H1 (cell line): ENCODE measurements around the gene ENTR1. TPM values are rescaled to one million over a fixed set of nuclear protein-coding genes. Genes with fewer than 3 reads are reported as not detected.
A peak's percentile ranks its signal among the peaks of the same experiment; 100 is the strongest.

Experiments
- CTCF ChIA-PET: fragments of 300-600 bp; sonication (Branson Sonifier 250); formaldehyde crosslinking; loops from one replicate; lab custom pipeline; 2021; ENCODE audit not compliant: partially characterized antibody; lab: Charles Lee
- POLR2A ChIA-PET: fragments of 300-600 bp; sonication (Branson Sonifier 250); formaldehyde crosslinking; loops from one replicate; lab custom pipeline; 2021; ENCODE audit warnings: inconsistent platforms; ENCODE audit not compliant: partially characterized antibody; lab: Charles Lee
- DNase-seq, 2 experiments: peaks; one replicate each; pipeline versions ENCODE4 v3.0.0 to v3.0.0-alpha.2; 2010 to 2022; ENCODE audit warnings: low spot score in 2 of 2, low read depth in 1 of 2, mixed read lengths in 1 of 2
- FAIRE-seq: peaks from 2 replicates; lab custom pipeline; 2011; peaks lifted over from hg19 to GRCh38; lab: Jason Lieb, UNC
- H2AFZ ChIP-seq: 2 replicates; pipeline ENCODE4 v1.8.1; 2012; ENCODE audit warnings: low read length, inconsistent platforms
- H2AK5ac ChIP-seq: 2 replicates; pipeline ENCODE4 v1.6.1; 2013; ENCODE audit warnings: low read depth, low read length
- H2BK120ac ChIP-seq: replicated peaks from 2 replicates; pipeline ENCODE3; 2013; ENCODE audit warnings: low read depth, low read length, inconsistent platforms
- H2BK12ac ChIP-seq: 2 replicates; pipeline ENCODE4 v1.6.1; 2013; ENCODE audit warnings: low read depth, low read length
- H2BK15ac ChIP-seq: 2 replicates; pipeline ENCODE4 v1.6.1; 2013; ENCODE audit warnings: low read length
- H2BK20ac ChIP-seq: 2 replicates; pipeline ENCODE4 v1.6.1; 2013; ENCODE audit warnings: low read length
- H2BK5ac ChIP-seq: 2 replicates; pipeline ENCODE4 v1.6.1; 2013; ENCODE audit warnings: low read depth, low read length
- H3K14ac ChIP-seq: 2 replicates; pipeline ENCODE4 v1.6.1; 2013; ENCODE audit warnings: inconsistent platforms; ENCODE audit not compliant: insufficient read length
- H3K18ac ChIP-seq: 2 replicates; pipeline ENCODE4 v1.6.1; 2013; ENCODE audit warnings: low read length; ENCODE audit errors: extremely low read depth
- H3K23ac ChIP-seq: 2 replicates; pipeline ENCODE4 v1.6.1; 2013; ENCODE audit warnings: inconsistent platforms; ENCODE audit not compliant: insufficient read length
- H3K23me2 ChIP-seq: 2 replicates; pipeline ENCODE4 v1.6.1; 2013; ENCODE audit warnings: low read depth, low read length
- H3K27ac ChIP-seq: 2 replicates; pipeline ENCODE4 v1.6.1; 2011; ENCODE audit warnings: low read depth, low read length, inconsistent platforms
- H3K27me3 ChIP-seq, 4 experiments: replicated peaks in 1 of 4; 1 replicate in 1 of 4; 2 replicates in 3 of 4; pipeline versions ENCODE4 v1.6.1 to v1.8.1; 2011 to 2013; ENCODE audit warnings: low read length in 3 of 4, mild to moderate bottlenecking in 3 of 4, inconsistent platforms in 2 of 4, mixed read lengths in 2 of 4, moderate library complexity in 1 of 4; ENCODE audit not compliant: control insufficient read depth in 3 of 4, insufficient read depth in 3 of 4; ENCODE audit errors: extremely low read depth in 1 of 4
- H3K36me3 ChIP-seq, 4 experiments: 2 replicates each; pipeline versions ENCODE4 v1.6.1 to v1.8.1; 2011 to 2013; ENCODE audit warnings: mild to moderate bottlenecking in 4 of 4, low read length in 3 of 4, moderate library complexity in 2 of 4, control low read depth in 1 of 4, inconsistent platforms in 1 of 4; ENCODE audit not compliant: insufficient read depth in 4 of 4, control insufficient read depth in 2 of 4
- H3K4ac ChIP-seq: replicated peaks from 2 replicates; pipeline ENCODE3; 2013; ENCODE audit warnings: low read length, low read depth, mixed read lengths, inconsistent platforms; ENCODE audit not compliant: insufficient read length
- H3K4me1 ChIP-seq, 4 experiments: replicated peaks in 1 of 4; 1 replicate in 1 of 4; 2 replicates in 3 of 4; pipeline versions ENCODE4 v1.6.1 to v1.8.1; 2011 to 2013; ENCODE audit warnings: low read length in 3 of 4, inconsistent platforms in 2 of 4, mixed read lengths in 1 of 4; ENCODE audit not compliant: insufficient read depth in 4 of 4, control insufficient read depth in 3 of 4
- H3K4me2 ChIP-seq, 2 experiments: 2 replicates each; pipeline versions ENCODE4 v1.6.1 to v1.8.1; 2011 to 2013; ENCODE audit warnings: low read depth in 2 of 2, low read length in 2 of 2, control low read depth in 1 of 2, inconsistent platforms in 1 of 2, mild to moderate bottlenecking in 1 of 2; ENCODE audit not compliant: insufficient read depth in 1 of 2
- H3K4me3 ChIP-seq, 4 experiments: fragments of 200-600, 300-600 bp in 1 of 4; sonication (generic), shearing (Covaris generic), sonication (Bioruptor Twin) in 1 of 4; 2 replicates each; pipeline versions ENCODE4 v1.5.1 to v1.8.1; 2011 to 2016; ENCODE audit warnings: low read length in 4 of 4, low read depth in 3 of 4, control low read depth in 2 of 4, inconsistent platforms in 2 of 4, mild to moderate bottlenecking in 2 of 4, mixed read lengths in 1 of 4, moderate library complexity in 1 of 4; ENCODE audit not compliant: insufficient read depth in 2 of 4; ENCODE audit errors: extremely low read depth in 1 of 4
- H3K56ac ChIP-seq: replicated peaks from 2 replicates; pipeline ENCODE3; 2013; ENCODE audit warnings: low read depth, mild to moderate bottlenecking, mixed read lengths, low read length, inconsistent platforms; ENCODE audit not compliant: insufficient read length
- H3K79me1 ChIP-seq: 2 replicates; pipeline ENCODE4 v1.6.1; 2013; ENCODE audit warnings: low read depth, low read length, control low read depth
- H3K79me2 ChIP-seq, 2 experiments: 2 replicates each; pipeline versions ENCODE4 v1.6.1 to v1.8.1; 2012 to 2013; ENCODE audit warnings: low read length in 2 of 2, mild to moderate bottlenecking in 2 of 2, inconsistent platforms in 1 of 2; ENCODE audit not compliant: insufficient read depth in 2 of 2, control insufficient read depth in 1 of 2
- H3K9ac ChIP-seq, 4 experiments: replicated peaks in 1 of 4; 1 replicate in 1 of 4; 2 replicates in 3 of 4; pipeline versions ENCODE4 v1.6.1 to v1.8.1; 2011 to 2013; ENCODE audit warnings: low read depth in 3 of 4, low read length in 3 of 4, control low read depth in 2 of 4, mild to moderate bottlenecking in 2 of 4, moderate library complexity in 2 of 4, inconsistent platforms in 1 of 4; ENCODE audit errors: extremely low read depth in 1 of 4
- H3K9me3 ChIP-seq, 2 experiments: 2 replicates each; pipeline versions ENCODE4 v1.6.1 to v1.8.1; 2012 to 2013; ENCODE audit warnings: mild to moderate bottlenecking in 2 of 2, moderate library complexity in 2 of 2, control low read depth in 1 of 2, inconsistent platforms in 1 of 2, low read depth in 1 of 2, low read length in 1 of 2, mixed read lengths in 1 of 2; ENCODE audit not compliant: insufficient read depth in 2 of 2
- H4K20me1 ChIP-seq, 2 experiments: replicated peaks in 1 of 2; 2 replicates each; pipeline versions ENCODE3 to v1.8.1; 2011 to 2013; ENCODE audit warnings: inconsistent platforms in 2 of 2, low read length in 2 of 2, mild to moderate bottlenecking in 1 of 2; ENCODE audit not compliant: insufficient read depth in 2 of 2, control insufficient read depth in 1 of 2
- H4K5ac ChIP-seq: 2 replicates; pipeline ENCODE4 v1.6.1; 2013; ENCODE audit warnings: low read length, low read depth, mixed read lengths, inconsistent platforms; ENCODE audit not compliant: insufficient read length
- H4K8ac ChIP-seq: 2 replicates; pipeline ENCODE4 v1.8.0; 2013; ENCODE audit warnings: mild to moderate bottlenecking, moderate library complexity, low read length, inconsistent platforms; ENCODE audit not compliant: insufficient read depth; ENCODE audit errors: extremely low read depth
- H4K91ac ChIP-seq: replicated peaks from 2 replicates; pipeline ENCODE3; 2013; ENCODE audit warnings: low read length, mixed read lengths, inconsistent platforms; ENCODE audit not compliant: insufficient read length
- RAD21 ChIP-seq, 2 experiments: IDR thresholded peaks in 1 of 2; conservative IDR thresholded peaks in 1 of 2; 2 replicates each; pipeline ENCODE4 v1.6.1; 2011; ENCODE audit warnings: low read depth in 2 of 2, low read length in 2 of 2, improper control_type of control experiment in 1 of 2, inconsistent platforms in 1 of 2, mild to moderate bottlenecking in 1 of 2, moderate library complexity in 1 of 2
- SP4 ChIP-seq: IDR thresholded peaks from 2 replicates; pipeline ENCODE4 v1.6.1; 2012; ENCODE audit warnings: low read length, inconsistent platforms
- WGBS, 2 experiments: shearing (Covaris generic) in 1 of 2; methylation state at CpG; one replicate each; pipeline versions ENCODE4 v1.1.6 to v1.1.7; 2013 to 2015; ENCODE audit warnings: low lambda C conversion rate in 2 of 2, mixed read lengths in 2 of 2, inconsistent platforms in 1 of 2, low coverage in 1 of 2, missing lambda C conversion rate in 1 of 2; ENCODE audit not compliant: insufficient replicate concordance in 2 of 2, insufficient coverage in 1 of 2, insufficient read length in 1 of 2; ENCODE audit errors: extremely low coverage in 1 of 2, missing lambda C conversion rate in 1 of 2; 5-methylcytosine and 5-hydroxymethylcytosine counted together
- polyA plus RNA-seq, 7 experiments: library from polyadenylated mRNA; depleted of rRNA in 3 of 7; stranded (reverse) in 5 of 7; unstranded in 2 of 7; fragments of >200 nt in 5 of 7; fragments of 200-250 nt in 2 of 7; gene quantifications; 1 replicate in 5 of 7; 2 replicates in 1 of 7; 4 replicates in 1 of 7; pipeline versions ENCODE4 v1.2.1 to v1.2.3, GENCODE V29; 2011 to 2013; ENCODE audit warnings: missing spikeins in 2 of 7, mixed read lengths in 2 of 7
- total RNA-seq: library from RNA; stranded (reverse); fragmentation: NEBNext Ultra II Directional; extraction: Animal tissue kit (Norgen Biotek cat#: 25700); gene quantifications from 2 replicates; pipeline ENCODE4 v1.2.1, GENCODE V29; 2021

The ENTR1 gene
- total and polyA plus RNA-seq, 2 of the 8 experiments (the other 6 are each of a cell fraction or from before 2014, with no cell fraction given), result 65.2 to 102 TPM

DNA sequence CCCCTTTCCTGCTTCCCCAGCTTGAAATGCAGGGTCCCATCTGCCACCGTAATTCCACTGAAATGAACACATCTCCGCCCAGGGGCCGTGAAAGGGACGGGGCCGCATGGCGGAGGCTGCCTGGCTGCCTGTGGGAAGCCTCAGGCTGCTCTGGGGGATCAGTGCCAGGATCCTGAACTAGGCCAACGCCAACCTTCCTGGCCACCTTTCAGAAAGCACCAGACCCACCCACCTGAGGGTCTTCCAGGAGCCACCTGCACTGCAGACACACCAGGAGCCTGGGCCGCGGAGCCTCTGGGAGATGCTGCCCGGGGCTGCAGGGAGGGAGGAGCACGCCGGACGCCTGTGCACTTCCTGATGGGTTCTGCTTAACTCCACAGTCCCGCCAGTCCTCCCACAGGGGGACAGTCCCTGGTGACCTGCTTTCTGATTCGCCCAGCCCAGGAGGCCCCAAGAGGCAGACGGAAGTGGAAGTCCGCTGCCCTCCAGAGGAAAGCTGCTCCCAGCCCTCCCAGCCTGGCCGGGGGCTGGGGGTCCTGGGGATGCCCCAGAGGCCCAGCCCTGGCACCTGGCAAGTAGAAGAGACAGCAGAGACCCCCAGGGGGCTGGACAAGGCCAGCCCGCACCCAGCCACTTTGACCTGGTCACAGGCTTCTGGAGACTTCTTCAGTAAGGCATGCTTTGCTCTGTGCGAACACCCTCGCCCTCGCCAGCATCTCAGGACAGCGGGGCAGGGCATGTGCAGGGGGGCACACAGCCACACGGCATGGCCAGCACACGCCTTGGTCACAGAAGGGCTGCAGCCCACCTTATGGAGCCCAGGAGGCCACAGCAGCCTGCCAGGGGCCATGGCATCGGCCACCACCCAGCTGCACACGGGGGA lies 36.9 kb downstream of the ENTR1 start, which contains the start of gene CARD9:
CARD9 (minus strand) TSS at position 370 of the 883 bp plus-strand sequence. CDS start 1,591 bp downstream, outside the sequence.
- Histone ChIP-seq H3K23ac (no peak within 1 kb of the TSS), H3K56ac (peak within 1 kb of the TSS; percentile 23), H3K14ac (no peak within 1 kb of the TSS), H3K9me3 (no peaks in the 10 kb centered on the region), H3K4me1 (no peaks in the 10 kb centered on the region), H2BK12ac (no peak within 1 kb of the TSS), H2AK5ac (no peak within 1 kb of the TSS), H3K18ac (no peak within 1 kb of the TSS), H3K4ac (no peak within 1 kb of the TSS), H3K36me3 (peaks cover 0 to 5% (median 0%) of the 10 kb centered on the region in 4 experiments; a peak in 4 of 8 replicates), H2BK120ac (no peak within 1 kb of the TSS), H3K79me1 (no peaks in the 10 kb centered on the region), H3K9ac (no peak within 1 kb of the TSS), H4K5ac (no peak within 1 kb of the TSS), H3K79me2 (no peaks in the 10 kb centered on the region), H3K4me3 (no peak within 1 kb of the TSS), H3K4me2 (no peak within 1 kb of the TSS), H2BK20ac (no peak within 1 kb of the TSS), H3K27me3 (no peaks in the 10 kb centered on the region), H2AFZ (no peak within 1 kb of the TSS), H2BK15ac (no peak within 1 kb of the TSS), H4K8ac (peak within 1 kb of the TSS; percentile 57; the same call in 1 of the 2 replicates), H4K91ac (no peak within 1 kb of the TSS), H3K27ac (no peak within 1 kb of the TSS; the same call in 1 of the 2 replicates), H4K20me1 (peaks cover 5 to 8% of the 10 kb centered on the region in 2 experiments), H3K23me2 (no peaks in the 10 kb centered on the region), H2BK5ac (no peak within 1 kb of the TSS; the same call in 1 of the 2 replicates)
- CTCF ChIA-PET, result interaction anchor here (0.6 to 3.0 kb wide), 9 partner anchors 7 to 361 kb away, joined by 3 to 15 read pairs (median 3); partner anchors contain the start of gene DNLZ
- DNase-seq (no peak), FAIRE-seq (no peak)
- WGBS, 2 experiments, result 91% methylated on average over 23 of the region's 27 CpGs; no CpG with 5 or more reads in 1 of the 2 experiments
- TF ChIP-seq RAD21 (IDR thresholded peaks at IDR 0.05 in 1 of 2, conservative IDR thresholded peaks at IDR 0.05 in 1 of 2; ENCODE audit: low read depth in 2 of 2, low read length in 2 of 2) (peak in 1 of 2 experiments; percentile 11; a peak in 1 of 4 replicates), SP4 (no peak)
- POLR2A ChIA-PET, result interaction anchor here (0.9 to 7.2 kb wide), 15 partner anchors 7 to 131 kb away, joined by 3 to 43 read pairs (median 6); partner anchors contain the start of genes DNLZ and SNAPC4
